Natural killer cell (primary cell): ENCODE measurements around the gene RSBN1L. TPM values are rescaled to one million over a fixed set of nuclear protein-coding genes. Genes with fewer than 3 reads are reported as not detected.
"Not testable (repeated sequence)": the region's sequence is repeated elsewhere in the genome, so short reads cannot be mapped to it uniquely, and the experiment has no call there.

Experiments
- ATAC-seq, 3 donors: fragments of 150-1000 bp in 2 of 3; fragments of 200-7000 bp in 1 of 3; cut with Tn5 transposase; 1 replicate in 1 of 3; 2 replicates in 2 of 3; pipeline ENCODE4 v1.10.0; 2021; ENCODE audit warnings: mild to moderate bottlenecking in 2 of 3, moderate library complexity in 2 of 3
- DNase-seq, 2 donors: peaks; one replicate each; pipeline versions ENCODE4 v3.0.0 to v3.0.0-alpha.2; 2013 to 2021; ENCODE audit warnings: mixed read lengths in 1 of 2
- H3K27ac ChIP-seq: one replicate; pipeline ENCODE4 v1.5.1; 2013; ENCODE audit warnings: mild to moderate bottlenecking, low read length
- H3K27me3 ChIP-seq: one replicate; pipeline ENCODE4 v1.6.1; 2013; ENCODE audit warnings: low read length; ENCODE audit not compliant: control insufficient read depth, insufficient read depth
- H3K36me3 ChIP-seq: one replicate; pipeline ENCODE4 v1.6.1; 2013; ENCODE audit warnings: low read length; ENCODE audit not compliant: control insufficient read depth, insufficient read depth
- H3K4me1 ChIP-seq: one replicate; pipeline ENCODE4 v1.6.1; 2013; ENCODE audit warnings: low read length; ENCODE audit not compliant: control insufficient read depth, insufficient read depth
- H3K4me3 ChIP-seq: one replicate; pipeline ENCODE4 v1.5.1; 2013; ENCODE audit warnings: low read length
- H3K9me3 ChIP-seq: one replicate; pipeline ENCODE4 v1.6.1; 2013; ENCODE audit warnings: low read length; ENCODE audit not compliant: control insufficient read depth, insufficient read depth
- H3K27ac Mint-ChIP-seq, 2 donors: one replicate each; pipeline ENCODE4 v1.8.0; 2022; ENCODE audit warnings: mild to moderate bottlenecking in 2 of 2, mixed read lengths in 2 of 2, moderate library complexity in 1 of 2
- H3K27me3 Mint-ChIP-seq, 2 donors: one replicate each; pipeline ENCODE4 v1.8.0; 2022; ENCODE audit warnings: low read depth in 2 of 2, mixed read lengths in 2 of 2
- H3K36me3 Mint-ChIP-seq: one replicate; pipeline ENCODE4 v1.8.0; 2022; ENCODE audit warnings: mixed read lengths
- H3K4me1 Mint-ChIP-seq, 2 donors: one replicate each; pipeline ENCODE4 v1.8.0; 2022; ENCODE audit warnings: mixed read lengths in 2 of 2
- H3K4me3 Mint-ChIP-seq: one replicate; pipeline ENCODE4 v1.8.0; 2022; ENCODE audit warnings: mild to moderate bottlenecking, moderate library complexity, mixed read lengths
- H3K9me3 Mint-ChIP-seq, 2 donors: one replicate each; pipeline ENCODE4 v1.8.0; 2022; ENCODE audit warnings: mixed read lengths in 2 of 2
- CTCF ChIP-seq: fragments of 200-600 bp; IDR thresholded peaks from one replicate; pipeline ENCODE4 v1.8.0; 2022; ENCODE audit warnings: antibody characterized with exemption
- WGBS: methylation state at CpG from one replicate; pipeline ENCODE4 v1.1.7; 2013; ENCODE audit warnings: missing lambda C conversion rate; ENCODE audit not compliant: insufficient coverage; 5-methylcytosine and 5-hydroxymethylcytosine counted together
- intact Hi-C: fragments of 100-400 bp; cut with micrococcal nuclease; formaldehyde crosslinking; loops from one replicate; pipeline ENCODE4 v1.14.2; 2022
- total RNA-seq, 4 donors: library from RNA; stranded (reverse); fragments of 120-200 nt in 1 of 4; gene quantifications; one replicate each; pipeline versions ENCODE4 v1.2.3 to v1.2.4, GENCODE V29; 2013 to 2022

The RSBN1L gene
- total RNA-seq, 3 donors from 2014 or later (not counting 1 experiment from before 2014, with no cell fraction given) = 23.9 to 34.4 (median 33.4) TPM

GRCh38 chr7:77651575-77652162 is 44.6 kb upstream of the RSBN1L start:
- Histone ChIP-seq H3K4me1 (no peaks in the 10 kb centered on the region), H3K27me3 (no peaks in the 10 kb centered on the region), H3K36me3 (peaks cover 33% of the 10 kb centered on the region), H3K4me3 (no peak overlapping the region), H3K27ac (no peak overlapping the region), H3K9me3 (no peaks in the 10 kb centered on the region)
- WGBS = 12% methylated on average over 3 of the region's 3 CpGs
- peaks cover 7% of the 10 kb centered on the region for H3K36me3 Mint-ChIP-seq
- H3K4me1 Mint-ChIP-seq = peaks cover 0 to 6% of the 10 kb centered on the region in 2 donors
- H3K9me3 Mint-ChIP-seq = no peaks in the 10 kb centered on the region
- no peaks in the 10 kb centered on the region for H3K27me3 Mint-ChIP-seq
- H3K4me3 Mint-ChIP-seq = no peak overlapping the region
- DNase-seq (peak in 1 of 2 donors; percentile 71), ATAC-seq (peak in 2 of 3 donors; percentile 38 to 44)
- intact Hi-C loops = loop anchor here (1.0 to 5.0 kb wide), 2 partner anchors 108 to 391 kb away; no protein-coding TSS in a partner anchor
- H3K27ac Mint-ChIP-seq = peak overlapping the region; percentile 27 to 69
- TF ChIP-seq CTCF = peak; percentile 74

GRCh38 chr7:77652826-77653225 is 43.4 kb upstream of the RSBN1L start:
- H3K27ac ChIP-seq, H3K36me3 Mint-ChIP-seq, H3K9me3 ChIP-seq, H3K9me3 Mint-ChIP-seq, DNase-seq, H3K27me3 ChIP-seq, H3K4me1 Mint-ChIP-seq, H3K27ac Mint-ChIP-seq, H3K4me1 ChIP-seq, ATAC-seq, H3K27me3 Mint-ChIP-seq, H3K4me3 ChIP-seq, H3K4me3 Mint-ChIP-seq: not testable (repeated sequence)
- H3K36me3 ChIP-seq = peaks cover 32% of the 10 kb centered on the region
- intact Hi-C loops = loop anchor here (5.0 kb wide), 1 partner anchor 389 kb away; no protein-coding TSS in a partner anchor
- 98% methylated on average over 12 of the region's 12 CpGs for WGBS

GRCh38 chr7:77653572-77653971 is 42.7 kb upstream of the RSBN1L start:
- intact Hi-C loops = loop anchor here (5.0 kb wide), 1 partner anchor 389 kb away; no protein-coding TSS in a partner anchor
- no peak overlapping the region for H3K4me3 ChIP-seq
- peaks cover 35% of the 10 kb centered on the region for H3K36me3 ChIP-seq
- Mint-ChIP-seq H3K27ac (no peak overlapping the region), H3K4me3 (no peak overlapping the region), H3K36me3 (peaks cover 7% of the 10 kb centered on the region), H3K9me3 (no peaks in the 10 kb centered on the region), H3K27me3 (no peaks in the 10 kb centered on the region), H3K4me1 (peaks cover 0 to 6% of the 10 kb centered on the region in 2 donors)
- no peaks in the 10 kb centered on the region for H3K9me3 ChIP-seq
- DNase-seq (no peak), ATAC-seq (no peak)
- no peaks in the 10 kb centered on the region for H3K27me3 ChIP-seq
- no peak overlapping the region for H3K27ac ChIP-seq
- 92% methylated on average over 2 of the region's 2 CpGs for WGBS
- no peak for TF ChIP-seq CTCF
- H3K4me1 ChIP-seq = no peaks in the 10 kb centered on the region

DNA sequence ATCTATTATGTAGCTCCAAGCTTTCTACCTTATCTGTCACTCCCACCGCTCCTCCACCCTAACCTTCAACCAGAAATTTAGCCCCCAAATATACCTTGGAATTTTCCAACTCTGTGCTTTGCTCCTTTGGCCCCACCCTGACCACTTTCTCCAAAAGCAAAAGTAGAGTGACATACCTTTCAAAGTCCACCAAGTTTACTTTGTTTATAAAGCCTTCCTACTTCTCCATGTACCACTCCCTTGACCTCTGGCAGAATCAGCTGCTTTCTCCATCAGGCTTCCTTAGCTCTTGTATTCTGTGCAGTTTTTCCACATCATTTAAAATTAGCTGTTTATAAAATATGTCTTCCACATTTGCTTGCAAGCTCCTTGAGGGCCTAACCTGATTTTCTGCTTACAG is 40.9 kb upstream of the RSBN1L start:
- Histone ChIP-seq H3K4me1 (no peaks in the 10 kb centered on the region), H3K9me3 (no peaks in the 10 kb centered on the region), H3K27me3 (no peaks in the 10 kb centered on the region), H3K4me3 (no peak overlapping the region), H3K36me3 (peaks cover 37% of the 10 kb centered on the region), H3K27ac (no peak overlapping the region)
- no peaks in the 10 kb centered on the region for H3K27me3 Mint-ChIP-seq
- 100% methylated on average over 1 of the region's 1 CpG for WGBS
- H3K9me3 Mint-ChIP-seq = no peaks in the 10 kb centered on the region
- peaks cover 7% of the 10 kb centered on the region for H3K36me3 Mint-ChIP-seq
- intact Hi-C loops = no loop called here
- peak overlapping the region; percentile 33 to 47 for H3K27ac Mint-ChIP-seq
- no peak overlapping the region for H3K4me3 Mint-ChIP-seq
- DNase-seq = no peak
- ATAC-seq = no peak
- TF ChIP-seq CTCF = no peak
- H3K4me1 Mint-ChIP-seq = peaks cover 0 to 6% of the 10 kb centered on the region in 2 donors
